GM19328 (cell line): ENCODE measurements around the gene NLRP6.
"Not testable (repeated sequence)": the region's sequence is repeated elsewhere in the genome, so short reads cannot be mapped to it uniquely, and the experiment has no call there.

ENCODE experiments used
- ATAC-seq: cut with Tn5 transposase; IDR thresholded peaks from one replicate; pipeline ENCODE4 v1.9.1; 2021; ENCODE audit warnings: mild to moderate bottlenecking, moderate library complexity; ENCODE audit not compliant: unreplicated experiment

Gene NLRP6

DNA sequence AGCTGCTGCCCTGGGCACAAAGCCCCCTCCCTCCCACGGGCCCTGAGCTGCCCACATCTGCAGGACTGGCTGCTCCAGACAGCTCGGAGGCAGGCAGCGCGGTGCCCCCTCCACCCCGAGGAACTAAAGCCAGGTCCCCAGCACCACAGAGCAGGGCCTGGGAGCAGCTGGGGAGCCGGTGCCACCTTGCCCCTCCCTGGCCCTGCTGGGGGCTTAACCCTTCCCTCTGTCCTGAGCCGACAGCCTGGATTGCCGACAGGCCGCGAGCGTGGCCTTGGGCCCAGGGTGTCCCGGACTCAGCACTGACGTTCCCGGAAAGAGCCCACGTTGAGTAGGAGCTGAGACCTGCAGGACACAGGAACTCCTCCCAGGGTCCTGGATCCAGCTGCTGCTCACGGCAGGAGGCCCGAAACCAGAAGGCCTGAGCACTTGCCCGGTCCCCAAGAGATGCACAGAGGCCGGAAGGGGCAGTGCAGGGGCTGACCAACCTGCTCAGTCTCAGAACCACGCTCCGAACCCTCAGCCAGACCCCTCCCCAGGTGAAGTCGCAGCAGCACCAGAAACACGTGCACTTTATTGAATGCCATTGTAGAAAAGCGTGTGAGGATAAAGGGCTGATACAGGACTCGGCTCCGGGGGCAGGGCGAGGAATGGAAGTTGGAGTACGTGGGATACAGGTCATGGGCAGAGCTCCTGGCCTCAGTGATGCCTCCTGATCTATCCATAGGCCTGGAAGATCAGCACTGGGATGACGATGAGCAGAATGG lies 41.1 kb downstream of the NLRP6 start:
- not testable (repeated sequence) for ATAC-seq

- not testable (repeated sequence) for ATAC-seq
Observed at GRCh38 chr11:319888-320273, 41.7 kb downstream of the NLRP6 start.

- ATAC-seq = no peak
Observed at GRCh38 chr11:324156-324555, 45.9 kb downstream of the NLRP6 start.

- ATAC-seq = not testable (repeated sequence)
Observed at GRCh38 chr11:324593-325517, 46.6 kb downstream of the NLRP6 start.

DNA sequence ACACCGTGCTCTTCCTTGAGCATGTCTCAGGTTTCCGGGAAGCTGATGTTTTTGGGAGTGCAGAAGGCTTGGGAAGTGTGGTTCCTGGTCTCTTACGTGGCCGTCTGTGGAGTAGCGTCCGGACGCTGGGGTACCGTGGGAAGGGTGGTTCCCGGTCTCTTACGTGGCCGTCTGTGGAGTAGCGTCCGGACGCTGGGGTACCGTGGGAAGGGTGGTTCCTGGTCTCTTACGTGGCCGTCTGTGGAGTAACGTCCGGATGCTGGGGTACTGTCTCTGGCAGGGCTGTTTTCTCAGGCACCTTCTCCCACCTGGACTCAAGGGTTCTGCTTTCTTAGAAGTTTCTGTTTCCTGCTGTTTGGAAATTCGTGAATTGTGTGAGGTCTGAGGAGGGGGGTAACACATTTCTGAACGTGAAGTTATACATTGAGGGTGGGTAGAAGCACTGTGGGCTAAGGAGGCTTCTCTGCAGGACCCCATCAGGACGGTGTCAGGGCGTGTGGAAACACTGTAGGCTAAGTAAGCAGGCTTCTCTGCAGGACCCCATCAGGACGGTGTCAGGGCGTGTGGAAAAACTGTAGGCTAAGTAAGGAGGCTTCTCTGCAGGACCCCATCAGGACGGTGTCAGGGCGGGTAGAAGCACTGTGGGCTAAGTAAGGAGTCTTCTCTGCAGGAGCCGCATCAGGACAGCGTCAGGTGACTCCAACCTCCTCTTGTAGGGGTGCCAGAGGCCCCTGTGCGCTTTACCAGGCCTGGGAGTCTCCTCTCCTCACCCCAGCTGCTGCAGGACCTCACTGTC lies 47.8 kb downstream of the NLRP6 start:
- ATAC-seq = no peak

DNA sequence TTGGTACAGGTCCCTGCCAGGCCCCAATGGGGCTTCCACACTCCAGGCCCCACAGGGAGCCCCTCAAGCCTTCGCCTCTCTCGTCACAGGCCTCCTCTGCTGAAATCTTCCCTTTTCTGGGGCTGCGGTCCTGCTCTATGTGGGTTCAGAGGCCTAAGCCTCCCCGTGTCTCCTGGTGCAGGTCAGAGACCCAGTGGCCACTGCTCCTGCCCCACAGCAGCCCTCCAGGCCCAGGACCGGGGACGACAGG lies 48.3 kb downstream of the NLRP6 start:
- ATAC-seq = no peak

- ATAC-seq = no peak
Observed at GRCh38 chr11:326842-327580, 48.8 kb downstream of the NLRP6 start.

GRCh38 chr11:327581-327923 lies 49.3 kb downstream of the NLRP6 start:
- ATAC-seq = no peak

DNA sequence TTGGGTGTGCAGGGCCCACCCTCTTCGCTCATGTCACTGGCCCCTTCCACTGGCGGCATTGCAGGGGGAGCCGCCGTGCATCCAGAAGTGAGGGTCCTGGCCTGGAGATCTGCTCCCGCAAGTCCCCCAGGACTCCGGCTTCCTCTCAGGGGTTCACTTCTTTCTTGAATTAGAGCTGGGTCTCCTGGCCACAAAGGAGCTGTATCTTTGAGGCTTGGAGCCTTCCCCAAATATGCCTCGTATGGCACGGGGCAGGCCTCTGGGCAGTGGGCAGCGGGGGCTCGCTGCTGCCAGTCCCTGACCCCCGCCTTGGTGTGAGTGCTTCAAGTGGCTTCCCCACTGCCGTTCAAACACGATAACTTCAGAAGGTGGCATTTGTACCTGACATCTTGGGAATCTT lies 49.8 kb downstream of the NLRP6 start:
- no peak for ATAC-seq

GRCh38 chr11:328516-329100 lies 50.4 kb downstream of the NLRP6 start:
- not testable (repeated sequence) for ATAC-seq

- ATAC-seq = no peak
Observed at GRCh38 chr11:329886-330253, 51.7 kb downstream of the NLRP6 start.

- no peak for ATAC-seq
Observed at GRCh38 chr11:330307-330693, 52.1 kb downstream of the NLRP6 start.

DNA sequence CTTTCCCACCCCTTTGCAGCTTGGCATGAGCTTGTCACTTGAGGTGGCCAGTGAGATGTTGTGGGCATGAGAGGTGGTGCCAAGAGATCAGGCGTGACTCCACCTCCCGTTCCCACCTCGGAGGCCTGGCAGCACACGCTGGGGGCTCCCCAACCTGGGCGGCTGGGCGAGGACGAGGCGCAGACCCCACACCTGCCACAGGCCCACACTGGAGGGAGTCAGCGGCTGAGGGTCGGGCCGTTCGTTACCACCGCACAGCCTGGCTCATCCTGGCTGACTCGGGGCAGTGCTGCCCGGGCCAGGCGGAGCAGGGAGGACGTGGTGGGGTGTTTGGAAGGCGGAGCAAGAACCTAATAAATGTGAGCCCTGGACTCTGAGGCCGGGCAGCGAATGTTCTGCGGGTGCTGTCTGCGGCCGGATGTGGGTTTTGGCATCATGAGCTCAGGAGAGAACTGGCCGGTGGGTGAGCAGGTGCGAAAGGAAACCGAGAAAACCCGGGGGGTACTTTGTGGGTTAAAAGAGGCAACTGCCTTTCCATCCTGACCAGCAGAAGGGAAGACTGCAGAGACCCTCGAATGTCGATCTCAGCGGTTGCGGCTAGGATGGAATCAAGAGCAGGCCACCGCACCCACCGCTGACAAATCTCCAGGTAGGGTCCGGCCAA lies 52.6 kb downstream of the NLRP6 start:
- ATAC-seq = no peak

DNA sequence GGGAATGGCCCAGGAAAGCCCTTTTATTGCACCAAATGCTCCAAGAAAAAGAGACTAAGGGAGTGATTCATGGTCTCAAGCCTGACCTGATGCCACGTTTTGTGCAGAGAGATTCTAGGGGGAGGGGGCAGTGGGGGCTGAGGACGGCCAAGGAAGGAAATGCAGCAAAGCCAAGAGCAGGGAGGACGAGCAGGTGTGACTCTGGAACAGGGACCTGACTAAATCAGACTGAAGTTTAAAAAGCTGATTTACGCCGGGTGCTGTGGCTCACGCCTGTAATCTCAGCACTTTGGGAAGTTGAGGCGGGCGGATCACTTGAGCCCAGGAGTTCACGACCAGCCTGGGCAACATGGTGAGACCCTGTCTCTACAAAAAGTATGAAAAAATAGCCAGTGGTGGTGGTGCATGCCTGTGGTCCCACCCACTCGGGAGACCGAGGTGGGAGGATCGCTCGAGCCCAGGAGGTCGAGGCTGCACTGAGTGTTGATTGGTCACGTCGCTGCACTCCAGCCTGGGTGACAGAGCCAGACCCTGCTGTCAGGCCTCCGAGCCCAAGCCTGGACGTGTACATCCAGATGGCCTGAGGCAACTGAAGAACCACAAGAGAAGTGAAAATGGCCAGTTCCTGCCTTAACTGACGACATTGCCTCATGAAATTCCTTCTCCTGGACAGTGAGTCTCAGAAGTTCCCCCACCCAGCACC lies 53.3 kb downstream of the NLRP6 start:
- ATAC-seq = no peak

DNA sequence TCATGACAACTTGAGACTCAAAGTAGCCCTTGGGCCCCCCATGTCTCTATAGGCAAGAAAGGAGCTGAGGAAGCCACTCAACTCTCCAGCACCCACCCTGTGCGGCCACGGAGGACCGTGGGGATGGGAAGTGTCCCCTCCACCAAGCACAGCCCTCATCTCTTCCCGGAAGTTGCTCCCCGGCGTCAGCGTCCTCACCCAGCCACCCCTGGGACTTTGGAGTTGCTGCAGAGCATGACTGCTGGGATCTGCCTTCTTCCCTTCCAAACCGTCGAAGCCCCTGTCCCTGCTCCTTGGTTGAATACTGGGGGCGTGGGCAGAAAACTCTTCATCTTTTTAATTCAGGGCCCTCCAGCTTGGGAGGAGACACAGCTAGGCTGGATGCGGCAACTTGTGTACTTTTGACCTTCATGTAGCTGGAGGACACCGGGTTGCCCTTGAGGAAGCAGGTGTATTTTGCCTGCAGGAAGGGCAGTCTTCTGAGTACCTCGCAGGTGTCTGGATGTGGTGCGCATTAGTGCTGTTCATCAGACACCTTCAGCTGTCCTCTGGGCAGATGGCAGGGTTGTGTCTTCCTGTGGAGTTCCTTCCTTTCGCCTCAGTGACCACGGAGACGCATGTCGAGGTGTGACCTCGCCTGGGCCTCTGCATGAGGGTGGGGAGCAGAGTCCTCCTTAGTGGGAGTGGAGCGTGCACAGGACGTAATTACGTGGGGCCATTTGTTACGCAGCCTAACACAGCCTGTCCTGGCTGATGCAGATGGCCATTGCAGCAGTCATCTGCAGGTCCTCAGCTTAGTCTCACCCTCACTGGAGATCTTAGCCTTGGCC lies 54.7 kb downstream of the NLRP6 start:
- no peak for ATAC-seq

- not testable (repeated sequence) for ATAC-seq
Observed at GRCh38 chr11:333616-334263, 55.5 kb downstream of the NLRP6 start.

DNA sequence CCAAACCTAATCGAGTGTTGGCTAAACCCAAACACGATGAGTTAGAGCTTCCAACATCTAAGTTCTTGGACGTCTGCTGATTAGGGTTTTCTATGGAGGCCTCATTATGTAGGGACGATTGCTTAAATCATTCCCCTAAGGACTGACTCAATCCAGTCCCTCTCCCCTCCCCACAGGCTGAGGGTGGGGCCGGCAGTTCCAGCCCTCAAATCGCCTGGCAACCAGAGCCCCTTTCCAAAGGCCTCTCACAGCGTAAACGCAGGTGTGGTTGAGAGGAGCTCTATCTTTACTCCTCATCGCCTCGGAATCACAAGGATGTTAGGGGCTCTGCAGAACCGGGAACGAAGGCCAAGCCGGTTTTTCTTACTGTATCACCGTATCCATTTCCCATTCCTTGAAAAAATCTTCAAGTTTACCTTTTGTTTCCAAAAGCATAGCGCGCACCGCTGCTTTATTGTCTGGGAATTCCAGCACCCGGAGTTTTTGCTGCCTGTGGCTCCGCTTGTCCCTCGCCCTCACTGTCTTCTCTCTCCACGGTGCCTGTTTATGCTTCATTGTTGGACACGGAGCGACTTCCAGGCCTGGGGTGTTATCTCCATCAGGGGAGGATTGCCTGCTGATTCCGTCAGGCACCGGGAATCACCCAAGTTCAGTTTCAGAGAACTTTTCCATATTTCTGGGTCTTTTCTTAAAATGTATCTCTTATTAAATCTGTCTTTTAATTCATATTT lies 56.2 kb downstream of the NLRP6 start:
- no peak for ATAC-seq
